MCF 10A (cell line): ENCODE results near the gene INVS. TPM values are rescaled to one million over a fixed set of nuclear protein-coding genes. Genes with fewer than 3 reads are reported as not detected.

ENCODE experiments used
- BruUV-seq: library from RNA; stranded (reverse); fragments of 400-500 nt; replicated peaks from 2 replicates; lab custom pipeline; 2021; lab: Mats Ljungman, UMichigan
- CTCF ChIA-PET: fragments of 300-600 bp; sonication (Branson Sonifier 250); formaldehyde crosslinking; extraction: SDS; loops from one replicate; lab custom pipeline; 2021; ENCODE audit warnings: antibody characterized with exemption, inconsistent platforms; lab: Yijun Ruan, JAX
- POLR2A ChIA-PET: fragments of 300-600, 350-650 bp; sonication (Branson Sonifier 250); formaldehyde crosslinking; extraction: SDS; loops from one replicate; lab custom pipeline; 2020; ENCODE audit warnings: antibody characterized with exemption, inconsistent platforms; lab: Yijun Ruan, JAX
- DNase-seq: peaks from one replicate; pipeline ENCODE4 v3.0.0-alpha.2; 2018; ENCODE audit not compliant: unreplicated experiment
- H3K27ac Mint-ChIP-seq: one replicate; pipeline ENCODE4 v1.8.0; 2022; ENCODE audit warnings: mild to moderate bottlenecking, low read depth, mixed read lengths; ENCODE audit not compliant: unreplicated experiment
- H3K27me3 Mint-ChIP-seq: one replicate; pipeline ENCODE4 v1.8.0; 2022; ENCODE audit warnings: mixed read lengths; ENCODE audit not compliant: insufficient read depth, unreplicated experiment
- H3K36me3 Mint-ChIP-seq: one replicate; pipeline ENCODE4 v1.8.0; 2022; ENCODE audit warnings: mild to moderate bottlenecking, moderate library complexity, mixed read lengths; ENCODE audit not compliant: insufficient read depth, unreplicated experiment
- H3K4me1 Mint-ChIP-seq: one replicate; pipeline ENCODE4 v1.8.0; 2022; ENCODE audit warnings: mixed read lengths; ENCODE audit not compliant: insufficient read depth, unreplicated experiment
- H3K4me3 Mint-ChIP-seq: one replicate; pipeline ENCODE4 v1.8.0; 2022; ENCODE audit warnings: mild to moderate bottlenecking, moderate library complexity, mixed read lengths; ENCODE audit not compliant: unreplicated experiment
- H3K9me3 Mint-ChIP-seq: one replicate; pipeline ENCODE4 v1.8.0; 2022; ENCODE audit warnings: mixed read lengths; ENCODE audit not compliant: unreplicated experiment
- intact Hi-C: fragments of 100-400 bp; cut with micrococcal nuclease; formaldehyde crosslinking; loops from 2 replicates; pipeline ENCODE4 v1.14.1; 2022
- total RNA-seq: library from RNA; stranded (reverse); gene quantifications from 2 replicates; pipeline ENCODE4 v1.2.3, GENCODE V29; 2022
- TF ChIP-seq, protein P1 (sequence below): fragments of 200-600 bp; IDR thresholded peaks from one replicate; pipeline ENCODE4 v1.8.0; 2022; ENCODE audit warnings: antibody characterized with exemption, mild to moderate bottlenecking; ENCODE audit not compliant: unreplicated experiment

INVS gene
- total RNA-seq, 1 experiment from 2014 or later, result 21.9 TPM

DNA sequence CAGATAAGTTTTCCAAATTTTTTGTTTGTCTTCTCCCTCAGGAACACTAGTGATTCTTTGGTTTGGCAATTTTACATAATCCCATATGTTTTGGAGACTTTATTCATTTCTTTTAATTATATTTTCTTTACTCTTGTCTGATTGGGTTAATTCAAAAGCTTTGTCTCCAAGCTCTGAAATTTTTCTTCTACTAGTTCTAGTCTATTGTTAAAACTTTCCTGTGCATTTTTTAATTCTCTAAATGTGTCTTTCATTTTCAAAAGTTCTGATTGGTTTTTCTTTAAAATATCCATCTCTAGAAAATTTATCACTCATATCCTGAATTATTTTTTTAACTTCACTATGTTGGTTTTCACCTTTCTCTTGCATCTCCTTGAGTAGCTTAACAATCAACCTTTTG is 92.2 kb downstream of the INVS start:
- Mint-ChIP-seq H3K9me3 (peaks cover 21% of the 10 kb centered on the region), H3K27me3 (no peaks in the 10 kb centered on the region), H3K27ac (no peak overlapping the region), H3K4me1 (no peaks in the 10 kb centered on the region), H3K4me3 (no peak overlapping the region), H3K36me3 (no peaks in the 10 kb centered on the region)
- intact Hi-C loops, result no loop called here
- no peak for DNase-seq
- ChIA-PET POLR2A (no interaction called here), CTCF (interaction anchor here (0.8 kb wide), 1 partner anchor 60 kb away, joined by 3 read pairs; no protein-coding TSS in a partner anchor)
- TF ChIP-seq, protein P1, sequence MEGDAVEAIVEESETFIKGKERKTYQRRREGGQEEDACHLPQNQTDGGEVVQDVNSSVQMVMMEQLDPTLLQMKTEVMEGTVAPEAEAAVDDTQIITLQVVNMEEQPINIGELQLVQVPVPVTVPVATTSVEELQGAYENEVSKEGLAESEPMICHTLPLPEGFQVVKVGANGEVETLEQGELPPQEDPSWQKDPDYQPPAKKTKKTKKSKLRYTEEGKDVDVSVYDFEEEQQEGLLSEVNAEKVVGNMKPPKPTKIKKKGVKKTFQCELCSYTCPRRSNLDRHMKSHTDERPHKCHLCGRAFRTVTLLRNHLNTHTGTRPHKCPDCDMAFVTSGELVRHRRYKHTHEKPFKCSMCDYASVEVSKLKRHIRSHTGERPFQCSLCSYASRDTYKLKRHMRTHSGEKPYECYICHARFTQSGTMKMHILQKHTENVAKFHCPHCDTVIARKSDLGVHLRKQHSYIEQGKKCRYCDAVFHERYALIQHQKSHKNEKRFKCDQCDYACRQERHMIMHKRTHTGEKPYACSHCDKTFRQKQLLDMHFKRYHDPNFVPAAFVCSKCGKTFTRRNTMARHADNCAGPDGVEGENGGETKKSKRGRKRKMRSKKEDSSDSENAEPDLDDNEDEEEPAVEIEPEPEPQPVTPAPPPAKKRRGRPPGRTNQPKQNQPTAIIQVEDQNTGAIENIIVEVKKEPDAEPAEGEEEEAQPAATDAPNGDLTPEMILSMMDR, result no peak
- no TSS peak for BruUV-seq

DNA sequence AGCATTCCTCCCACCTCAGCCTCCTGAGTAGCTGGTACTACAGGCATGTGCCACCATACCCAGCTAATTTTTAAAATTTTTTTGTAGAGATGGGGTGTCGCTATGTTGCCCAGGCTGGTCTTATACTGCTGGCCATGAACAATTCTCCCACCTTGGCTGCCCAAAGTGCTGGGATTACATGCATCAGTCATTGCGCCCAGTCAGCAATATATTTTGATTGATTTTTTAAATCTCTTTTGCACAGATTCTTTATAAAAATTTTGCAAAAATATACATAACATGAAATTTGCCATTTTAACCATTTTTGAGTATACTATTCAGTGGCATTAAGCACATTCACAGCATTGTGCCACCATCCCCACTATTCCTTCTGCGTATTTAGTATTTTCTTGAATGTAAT is 94.0 kb downstream of the INVS start:
- no TSS peak for BruUV-seq
- no peak for DNase-seq
- Mint-ChIP-seq H3K4me1 (no peaks in the 10 kb centered on the region), H3K27ac (no peak overlapping the region), H3K9me3 (peaks cover 21% of the 10 kb centered on the region), H3K27me3 (no peaks in the 10 kb centered on the region), H3K4me3 (no peak overlapping the region), H3K36me3 (no peaks in the 10 kb centered on the region)
- intact Hi-C loops, result no loop called here
- ChIA-PET CTCF (interaction anchor here (0.8 kb wide), 1 partner anchor 10 kb away, joined by 3 read pairs; no protein-coding TSS in a partner anchor), POLR2A (no interaction called here)
- TF ChIP-seq, protein P1, result no peak

DNA sequence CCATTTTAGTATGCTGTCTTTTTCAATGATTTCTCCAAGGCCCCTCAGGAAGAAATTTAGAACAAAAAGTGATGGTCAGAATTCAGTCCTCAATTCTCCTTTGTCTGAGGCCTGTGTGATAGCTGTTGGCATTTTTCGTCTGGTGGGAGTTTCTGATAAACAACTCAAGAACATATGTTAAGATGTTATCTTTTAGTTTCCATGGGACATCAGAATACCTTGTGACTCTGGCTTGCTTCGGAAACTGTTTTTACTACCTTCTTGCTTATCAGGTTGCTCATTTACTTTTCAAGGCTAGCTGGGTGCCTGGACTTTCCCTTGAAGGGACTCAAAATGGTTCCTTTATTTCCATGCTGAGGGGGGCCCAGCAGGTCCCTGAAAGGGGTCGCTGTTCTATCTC is 97.2 kb downstream of the INVS start:
- no peaks in the 10 kb centered on the region for H3K27me3 Mint-ChIP-seq
- H3K9me3 Mint-ChIP-seq, result peaks cover 14% of the 10 kb centered on the region
- intact Hi-C loops, result no loop called here
- peaks cover 11% of the 10 kb centered on the region for H3K36me3 Mint-ChIP-seq
- no TSS peak for BruUV-seq
- ChIA-PET POLR2A (no interaction called here), CTCF (interaction anchor here (0.8 to 1.7 kb wide), 2 partner anchors 11 to 27 kb away, joined by 3 to 6 read pairs; no protein-coding TSS in a partner anchor)
- TF ChIP-seq, protein P1, result no peak
- H3K4me1 Mint-ChIP-seq, result no peaks in the 10 kb centered on the region
- H3K27ac Mint-ChIP-seq, result no peak overlapping the region
- DNase-seq, result no peak
- no peak overlapping the region for H3K4me3 Mint-ChIP-seq

DNA sequence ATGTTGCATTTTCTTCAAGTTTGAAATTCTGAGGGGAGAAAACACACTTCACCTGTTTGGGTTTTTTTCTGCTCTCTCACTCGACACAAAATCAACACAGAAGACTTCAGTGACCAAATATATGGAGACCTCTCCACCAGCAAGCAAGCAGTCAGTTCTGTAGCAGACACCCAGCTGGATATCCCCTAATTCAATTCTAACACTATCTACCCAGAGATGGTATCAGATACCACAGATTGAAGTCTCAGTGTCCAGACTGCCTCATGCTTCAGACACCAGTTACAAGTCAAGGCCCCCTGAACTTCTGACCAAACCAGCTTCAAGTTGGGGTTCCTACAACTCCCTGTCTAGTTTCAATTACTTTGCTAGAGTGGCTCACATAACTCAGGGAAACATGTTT is 97.8 kb downstream of the INVS start:
- DNase-seq, result no peak
- Mint-ChIP-seq H3K36me3 (peaks cover 11% of the 10 kb centered on the region), H3K9me3 (peaks cover 8% of the 10 kb centered on the region), H3K27ac (no peak overlapping the region), H3K27me3 (no peaks in the 10 kb centered on the region), H3K4me3 (no peak overlapping the region), H3K4me1 (no peaks in the 10 kb centered on the region)
- intact Hi-C loops, result no loop called here
- ChIA-PET POLR2A (no interaction called here), CTCF (interaction anchor here (0.7 to 1.7 kb wide), 2 partner anchors 11 to 26 kb away, joined by 3 to 6 read pairs; no protein-coding TSS in a partner anchor)
- no TSS peak for BruUV-seq
- TF ChIP-seq, protein P1, result no peak
